H1 (cell line): ENCODE results near the gene TLE5. TPM values are rescaled to one million over a fixed set of nuclear protein-coding genes. Genes with fewer than 3 reads are reported as not detected.

Source experiments
- CTCF ChIA-PET: fragments of 300-600 bp; sonication (Branson Sonifier 250); formaldehyde crosslinking; loops from one replicate; lab custom pipeline; 2021; ENCODE audit not compliant: partially characterized antibody; lab: Charles Lee
- POLR2A ChIA-PET: fragments of 300-600 bp; sonication (Branson Sonifier 250); formaldehyde crosslinking; loops from one replicate; lab custom pipeline; 2021; ENCODE audit warnings: inconsistent platforms; ENCODE audit not compliant: partially characterized antibody; lab: Charles Lee
- DNase-seq, 2 experiments: peaks; one replicate each; pipeline versions ENCODE4 v3.0.0 to v3.0.0-alpha.2; 2010 to 2022; ENCODE audit warnings: low spot score in 2 of 2, low read depth in 1 of 2, mixed read lengths in 1 of 2
- FAIRE-seq: peaks from 2 replicates; lab custom pipeline; 2011; peaks lifted over from hg19 to GRCh38; lab: Jason Lieb, UNC
- H2AFZ ChIP-seq: 2 replicates; pipeline ENCODE4 v1.8.1; 2012; ENCODE audit warnings: low read length, inconsistent platforms
- H2AK5ac ChIP-seq: 2 replicates; pipeline ENCODE4 v1.6.1; 2013; ENCODE audit warnings: low read depth, low read length
- H2BK120ac ChIP-seq: replicated peaks from 2 replicates; pipeline ENCODE3; 2013; ENCODE audit warnings: low read depth, low read length, inconsistent platforms
- H2BK12ac ChIP-seq: 2 replicates; pipeline ENCODE4 v1.6.1; 2013; ENCODE audit warnings: low read depth, low read length
- H2BK15ac ChIP-seq: 2 replicates; pipeline ENCODE4 v1.6.1; 2013; ENCODE audit warnings: low read length
- H2BK20ac ChIP-seq: 2 replicates; pipeline ENCODE4 v1.6.1; 2013; ENCODE audit warnings: low read length
- H2BK5ac ChIP-seq: 2 replicates; pipeline ENCODE4 v1.6.1; 2013; ENCODE audit warnings: low read depth, low read length
- H3K14ac ChIP-seq: 2 replicates; pipeline ENCODE4 v1.6.1; 2013; ENCODE audit warnings: inconsistent platforms; ENCODE audit not compliant: insufficient read length
- H3K18ac ChIP-seq: 2 replicates; pipeline ENCODE4 v1.6.1; 2013; ENCODE audit warnings: low read length; ENCODE audit errors: extremely low read depth
- H3K23ac ChIP-seq: 2 replicates; pipeline ENCODE4 v1.6.1; 2013; ENCODE audit warnings: inconsistent platforms; ENCODE audit not compliant: insufficient read length
- H3K23me2 ChIP-seq: 2 replicates; pipeline ENCODE4 v1.6.1; 2013; ENCODE audit warnings: low read depth, low read length
- H3K27ac ChIP-seq: 2 replicates; pipeline ENCODE4 v1.6.1; 2011; ENCODE audit warnings: low read depth, low read length, inconsistent platforms
- H3K27me3 ChIP-seq, 4 experiments: replicated peaks in 1 of 4; 1 replicate in 1 of 4; 2 replicates in 3 of 4; pipeline versions ENCODE4 v1.6.1 to v1.8.1; 2011 to 2013; ENCODE audit warnings: low read length in 3 of 4, mild to moderate bottlenecking in 3 of 4, inconsistent platforms in 2 of 4, mixed read lengths in 2 of 4, moderate library complexity in 1 of 4; ENCODE audit not compliant: control insufficient read depth in 3 of 4, insufficient read depth in 3 of 4; ENCODE audit errors: extremely low read depth in 1 of 4
- H3K36me3 ChIP-seq, 4 experiments: 2 replicates each; pipeline versions ENCODE4 v1.6.1 to v1.8.1; 2011 to 2013; ENCODE audit warnings: mild to moderate bottlenecking in 4 of 4, low read length in 3 of 4, moderate library complexity in 2 of 4, control low read depth in 1 of 4, inconsistent platforms in 1 of 4; ENCODE audit not compliant: insufficient read depth in 4 of 4, control insufficient read depth in 2 of 4
- H3K4ac ChIP-seq: replicated peaks from 2 replicates; pipeline ENCODE3; 2013; ENCODE audit warnings: low read length, low read depth, mixed read lengths, inconsistent platforms; ENCODE audit not compliant: insufficient read length
- H3K4me1 ChIP-seq, 4 experiments: replicated peaks in 1 of 4; 1 replicate in 1 of 4; 2 replicates in 3 of 4; pipeline versions ENCODE4 v1.6.1 to v1.8.1; 2011 to 2013; ENCODE audit warnings: low read length in 3 of 4, inconsistent platforms in 2 of 4, mixed read lengths in 1 of 4; ENCODE audit not compliant: insufficient read depth in 4 of 4, control insufficient read depth in 3 of 4
- H3K4me2 ChIP-seq, 2 experiments: 2 replicates each; pipeline versions ENCODE4 v1.6.1 to v1.8.1; 2011 to 2013; ENCODE audit warnings: low read depth in 2 of 2, low read length in 2 of 2, control low read depth in 1 of 2, inconsistent platforms in 1 of 2, mild to moderate bottlenecking in 1 of 2; ENCODE audit not compliant: insufficient read depth in 1 of 2
- H3K4me3 ChIP-seq, 4 experiments: fragments of 200-600, 300-600 bp in 1 of 4; sonication (generic), shearing (Covaris generic), sonication (Bioruptor Twin) in 1 of 4; 2 replicates each; pipeline versions ENCODE4 v1.5.1 to v1.8.1; 2011 to 2016; ENCODE audit warnings: low read length in 4 of 4, low read depth in 3 of 4, control low read depth in 2 of 4, inconsistent platforms in 2 of 4, mild to moderate bottlenecking in 2 of 4, mixed read lengths in 1 of 4, moderate library complexity in 1 of 4; ENCODE audit not compliant: insufficient read depth in 2 of 4; ENCODE audit errors: extremely low read depth in 1 of 4
- H3K56ac ChIP-seq: replicated peaks from 2 replicates; pipeline ENCODE3; 2013; ENCODE audit warnings: low read depth, mild to moderate bottlenecking, mixed read lengths, low read length, inconsistent platforms; ENCODE audit not compliant: insufficient read length
- H3K79me1 ChIP-seq: 2 replicates; pipeline ENCODE4 v1.6.1; 2013; ENCODE audit warnings: low read depth, low read length, control low read depth
- H3K79me2 ChIP-seq, 2 experiments: 2 replicates each; pipeline versions ENCODE4 v1.6.1 to v1.8.1; 2012 to 2013; ENCODE audit warnings: low read length in 2 of 2, mild to moderate bottlenecking in 2 of 2, inconsistent platforms in 1 of 2; ENCODE audit not compliant: insufficient read depth in 2 of 2, control insufficient read depth in 1 of 2
- H3K9ac ChIP-seq, 4 experiments: replicated peaks in 1 of 4; 1 replicate in 1 of 4; 2 replicates in 3 of 4; pipeline versions ENCODE4 v1.6.1 to v1.8.1; 2011 to 2013; ENCODE audit warnings: low read depth in 3 of 4, low read length in 3 of 4, control low read depth in 2 of 4, mild to moderate bottlenecking in 2 of 4, moderate library complexity in 2 of 4, inconsistent platforms in 1 of 4; ENCODE audit errors: extremely low read depth in 1 of 4
- H3K9me3 ChIP-seq, 2 experiments: 2 replicates each; pipeline versions ENCODE4 v1.6.1 to v1.8.1; 2012 to 2013; ENCODE audit warnings: mild to moderate bottlenecking in 2 of 2, moderate library complexity in 2 of 2, control low read depth in 1 of 2, inconsistent platforms in 1 of 2, low read depth in 1 of 2, low read length in 1 of 2, mixed read lengths in 1 of 2; ENCODE audit not compliant: insufficient read depth in 2 of 2
- H4K20me1 ChIP-seq, 2 experiments: replicated peaks in 1 of 2; 2 replicates each; pipeline versions ENCODE3 to v1.8.1; 2011 to 2013; ENCODE audit warnings: inconsistent platforms in 2 of 2, low read length in 2 of 2, mild to moderate bottlenecking in 1 of 2; ENCODE audit not compliant: insufficient read depth in 2 of 2, control insufficient read depth in 1 of 2
- H4K5ac ChIP-seq: 2 replicates; pipeline ENCODE4 v1.6.1; 2013; ENCODE audit warnings: low read length, low read depth, mixed read lengths, inconsistent platforms; ENCODE audit not compliant: insufficient read length
- H4K8ac ChIP-seq: 2 replicates; pipeline ENCODE4 v1.8.0; 2013; ENCODE audit warnings: mild to moderate bottlenecking, moderate library complexity, low read length, inconsistent platforms; ENCODE audit not compliant: insufficient read depth; ENCODE audit errors: extremely low read depth
- H4K91ac ChIP-seq: replicated peaks from 2 replicates; pipeline ENCODE3; 2013; ENCODE audit warnings: low read length, mixed read lengths, inconsistent platforms; ENCODE audit not compliant: insufficient read length
- CTCF ChIP-seq, 3 experiments: IDR thresholded peaks; 1 replicate in 2 of 3; 2 replicates in 1 of 3; pipeline versions ENCODE4 v1.5.1 to v1.6.1; 2011; ENCODE audit warnings: low read length in 3 of 3, mild to moderate bottlenecking in 3 of 3, inconsistent platforms in 2 of 3, low read depth in 1 of 3, moderate library complexity in 1 of 3; ENCODE audit not compliant: insufficient read depth in 1 of 3; ENCODE audit errors: control extremely low read depth in 1 of 3
- E2F6 ChIP-seq: IDR thresholded peaks from 2 replicates; pipeline ENCODE4 v1.6.1; 2012; ENCODE audit warnings: inconsistent platforms
- HDAC2 ChIP-seq, 2 experiments: fragments of 300-600 bp in 1 of 2; sonication (generic) in 1 of 2; IDR thresholded peaks; 2 replicates each; pipeline ENCODE4 v1.6.1; 2011 to 2012; ENCODE audit warnings: low read depth in 2 of 2, low read length in 2 of 2, mild to moderate bottlenecking in 2 of 2, moderate library complexity in 2 of 2, borderline replicate concordance in 1 of 2, inconsistent platforms in 1 of 2
- HDAC6 ChIP-seq: IDR thresholded peaks from one replicate; pipeline ENCODE4 v1.7.1; 2012; ENCODE audit warnings: low read depth, mild to moderate bottlenecking, inconsistent platforms, low read length, moderate library complexity
- KDM4A ChIP-seq: IDR thresholded peaks from one replicate; pipeline ENCODE4 v1.7.1; 2012; ENCODE audit warnings: low read depth, mild to moderate bottlenecking, moderate library complexity, low read length, inconsistent platforms; ENCODE audit not compliant: severe bottlenecking
- POLR2A ChIP-seq, 2 experiments: IDR thresholded peaks; 1 replicate in 1 of 2; 2 replicates in 1 of 2; pipeline ENCODE4 v1.6.1; 2011; ENCODE audit warnings: low read depth in 2 of 2, low read length in 2 of 2, mild to moderate bottlenecking in 2 of 2; ENCODE audit errors: control extremely low read depth in 1 of 2
- POLR2AphosphoS5 ChIP-seq: IDR thresholded peaks from 2 replicates; pipeline ENCODE4 v1.6.1; 2011; ENCODE audit warnings: low read depth, low read length
- SIX5 ChIP-seq: IDR thresholded peaks from 2 replicates; pipeline ENCODE4 v1.6.1; 2011; ENCODE audit warnings: mild to moderate bottlenecking, low read depth, low read length
- SP1 ChIP-seq: IDR thresholded peaks from 2 replicates; pipeline ENCODE4 v1.6.1; 2011; ENCODE audit warnings: low read depth, low read length
- SUZ12 ChIP-seq: fragments of 200-600 bp; sonication (generic); IDR thresholded peaks from 2 replicates; pipeline ENCODE4 v1.6.1; 2012; ENCODE audit warnings: mild to moderate bottlenecking, inconsistent platforms, low read length, moderate library complexity, mixed read lengths
- TEAD4 ChIP-seq: IDR thresholded peaks from 2 replicates; pipeline ENCODE4 v1.6.1; 2012; ENCODE audit warnings: low read depth, low read length, inconsistent platforms, mixed read lengths
- WGBS, 2 experiments: shearing (Covaris generic) in 1 of 2; methylation state at CpG; one replicate each; pipeline versions ENCODE4 v1.1.6 to v1.1.7; 2013 to 2015; ENCODE audit warnings: low lambda C conversion rate in 2 of 2, mixed read lengths in 2 of 2, inconsistent platforms in 1 of 2, low coverage in 1 of 2, missing lambda C conversion rate in 1 of 2; ENCODE audit not compliant: insufficient replicate concordance in 2 of 2, insufficient coverage in 1 of 2, insufficient read length in 1 of 2; ENCODE audit errors: extremely low coverage in 1 of 2, missing lambda C conversion rate in 1 of 2; 5-methylcytosine and 5-hydroxymethylcytosine counted together
- polyA plus RNA-seq, 7 experiments: library from polyadenylated mRNA; depleted of rRNA in 3 of 7; stranded (reverse) in 5 of 7; unstranded in 2 of 7; fragments of >200 nt in 5 of 7; fragments of 200-250 nt in 2 of 7; gene quantifications; 1 replicate in 5 of 7; 2 replicates in 1 of 7; 4 replicates in 1 of 7; pipeline versions ENCODE4 v1.2.1 to v1.2.3, GENCODE V29; 2011 to 2013; ENCODE audit warnings: missing spikeins in 2 of 7, mixed read lengths in 2 of 7
- total RNA-seq: library from RNA; stranded (reverse); fragmentation: NEBNext Ultra II Directional; extraction: Animal tissue kit (Norgen Biotek cat#: 25700); gene quantifications from 2 replicates; pipeline ENCODE4 v1.2.1, GENCODE V29; 2021

The TLE5 gene
- total and polyA plus RNA-seq, 2 of the 8 experiments (the other 6 are each of a cell fraction or from before 2014, with no cell fraction given): 187 to 285 TPM

GRCh38 chr19:3049089-3049488 is 13.2 kb downstream of the TLE5 start:
- Histone ChIP-seq H3K23me2 (peaks cover 3% of the 10 kb centered on the region; the same call in 1 of the 2 replicates), H3K9ac (no peak overlapping the region), H3K36me3 (peaks cover 0 to 5% (median 0%) of the 10 kb centered on the region in 4 experiments; a peak in 3 of 8 replicates), H2BK12ac (0 out of 2 replicates have a peak overlapping the region, but pooled peaks have one; percentile 17), H3K79me1 (no peaks in the 10 kb centered on the region), H3K4me3 (no peak overlapping the region), H3K18ac (no peak overlapping the region), H2AK5ac (0 out of 2 replicates have a peak overlapping the region, but pooled peaks have one; percentile 48), H3K27ac (no peak overlapping the region), H3K4ac (no peak overlapping the region), H2BK20ac (no peak overlapping the region), H3K56ac (no peak overlapping the region), H3K14ac (no peak overlapping the region), H2BK120ac (no peak overlapping the region), H3K79me2 (no peaks in the 10 kb centered on the region), H3K9me3 (no peaks in the 10 kb centered on the region), H3K4me2 (no peak overlapping the region), H4K8ac (no peak overlapping the region), H3K27me3 (peaks cover 0 to 2% (median 0%) of the 10 kb centered on the region in 4 experiments; a peak in 3 of 7 replicates), H4K91ac (no peak overlapping the region), H3K4me1 (peaks cover 7 to 13% (median 10%) of the 10 kb centered on the region in 4 experiments), H2BK5ac (no peak overlapping the region), H2AFZ (no peak overlapping the region), H4K20me1 (peaks cover 0 to 3% of the 10 kb centered on the region in 2 experiments), H2BK15ac (no peak overlapping the region), H4K5ac (no peak overlapping the region), H3K23ac (no peak overlapping the region)
- 87% methylated on average over 3 of the region's 3 CpGs; no CpG with 5 or more reads in 1 of the 2 experiments for WGBS, 2 experiments
- DNase-seq (no peak), FAIRE-seq (no peak)
- CTCF ChIA-PET: interaction anchor here (1.7 kb wide), 1 partner anchor 12 kb away, joined by 4 read pairs; no protein-coding TSS in a partner anchor
- POLR2A ChIA-PET: interaction anchor here (0.6 to 4.4 kb wide), 2 partner anchors 12 to 16 kb away, joined by 3 to 56 read pairs; no protein-coding TSS in a partner anchor
- TF ChIP-seq HDAC6 (no peak), E2F6 (no peak), SP1 (no peak), SUZ12 (no peak), KDM4A (no peak), TEAD4 (no peak), HDAC2 (IDR thresholded peaks at IDR 0.05; ENCODE audit: borderline replicate concordance in 1 of 2, low read depth in 2 of 2, low read length in 2 of 2) (no peak), POLR2AphosphoS5 (no peak), SIX5 (no peak), POLR2A (IDR thresholded peaks at IDR 0.05; ENCODE audit: control extremely low read depth in 1 of 2, low read depth in 2 of 2, low read length in 2 of 2) (no peak), CTCF (IDR thresholded peaks at IDR 0.05; ENCODE audit: control extremely low read depth in 1 of 3, insufficient read depth in 1 of 3, low read depth in 1 of 3, low read length in 3 of 3) (no peak)
